Mesodermal cell (in vitro differentiated cells): ENCODE results near the gene ACSL4.
"Not testable (repeated sequence)": the region's sequence is repeated elsewhere in the genome, so short reads cannot be mapped to it uniquely, and the experiment has no call there.

Experiments used
- H3K27ac ChIP-seq: 2 replicates; pipeline ENCODE4 v1.7.0; 2013; ENCODE audit warnings: mild to moderate bottlenecking, low read depth, low read length, moderate library complexity; ENCODE audit not compliant: severe bottlenecking
- H3K36me3 ChIP-seq: 2 replicates; pipeline ENCODE4 v1.7.1; 2013; ENCODE audit warnings: mild to moderate bottlenecking, low read length, moderate library complexity; ENCODE audit not compliant: control insufficient read depth, insufficient read depth
- H3K4me1 ChIP-seq: one replicate; pipeline ENCODE4 v1.7.1; 2013; ENCODE audit warnings: mild to moderate bottlenecking, low read length; ENCODE audit not compliant: insufficient read depth, control insufficient read depth, poor library complexity, severe bottlenecking
- H3K4me3 ChIP-seq: 2 replicates; pipeline ENCODE4 v1.7.0; 2013; ENCODE audit warnings: low read length, control low read depth, mild to moderate bottlenecking; ENCODE audit not compliant: insufficient read depth, poor library complexity, severe bottlenecking; ENCODE audit errors: extremely low read depth
- H3K9me3 ChIP-seq: 2 replicates; pipeline ENCODE4 v1.7.1; 2013; ENCODE audit warnings: mild to moderate bottlenecking, low read length, moderate library complexity; ENCODE audit not compliant: control insufficient read depth
- WGBS, 2 experiments: methylation state at CpG; one replicate each; pipeline ENCODE4 v1.1.5; 2013; ENCODE audit warnings: missing lambda C conversion rate in 2 of 2; ENCODE audit not compliant: insufficient coverage in 2 of 2; 5-methylcytosine and 5-hydroxymethylcytosine counted together

Gene ACSL4

GRCh38 chrX:109672239-109672638 lies 60.8 kb downstream of the ACSL4 start:
- Histone ChIP-seq H3K4me1 (no peaks in the 10 kb centered on the region), H3K4me3 (no peak overlapping the region), H3K9me3 (no peaks in the 10 kb centered on the region), H3K27ac (no peak overlapping the region), H3K36me3 (peaks cover 47% of the 10 kb centered on the region)

GRCh38 chrX:109671170-109671569 lies 61.9 kb downstream of the ACSL4 start:
- WGBS, 2 experiments = 100% methylated on average over 1 to 2 of the region's 29 CpGs
- H3K4me1 ChIP-seq, H3K27ac ChIP-seq, H3K4me3 ChIP-seq, H3K9me3 ChIP-seq: not testable (repeated sequence)
- peaks cover 43% of the 10 kb centered on the region for H3K36me3 ChIP-seq

GRCh38 chrX:109667986-109668385 lies 65.1 kb downstream of the ACSL4 start:
- Histone ChIP-seq H3K27ac (no peak overlapping the region), H3K4me3 (no peak overlapping the region), H3K4me1 (no peaks in the 10 kb centered on the region), H3K9me3 (no peaks in the 10 kb centered on the region), H3K36me3 (peaks cover 38% of the 10 kb centered on the region)
- no CpG with 5 or more reads among the region's 5 CpGs for WGBS, 2 experiments

GRCh38 chrX:109660435-109661143 lies 72.5 kb downstream of the ACSL4 start:
- H3K36me3 ChIP-seq = peaks cover 50% of the 10 kb centered on the region
- H3K4me1 ChIP-seq = no peaks in the 10 kb centered on the region
- H3K9me3 ChIP-seq = no peaks in the 10 kb centered on the region
- no CpG with 5 or more reads among the region's 2 CpGs for WGBS, 2 experiments
- H3K4me3 ChIP-seq = no peak overlapping the region
- H3K27ac ChIP-seq = no peak overlapping the region

- Histone ChIP-seq H3K9me3 (no peaks in the 10 kb centered on the region), H3K36me3 (peaks cover 42% of the 10 kb centered on the region), H3K4me3 (no peak overlapping the region), H3K4me1 (no peaks in the 10 kb centered on the region), H3K27ac (no peak overlapping the region)
- 100% methylated on average over 1 of the region's 1 CpG for WGBS, 2 experiments
These were observed 74.7 kb downstream of the ACSL4 start for GRCh38 chrX:109658391-109658790.

GRCh38 chrX:109657364-109657763 lies 75.7 kb downstream of the ACSL4 start:
- WGBS, 2 experiments = no CpG with 5 or more reads among the region's 4 CpGs
- H3K27ac ChIP-seq, H3K9me3 ChIP-seq, H3K4me3 ChIP-seq, H3K4me1 ChIP-seq: not testable (repeated sequence)
- peaks cover 37% of the 10 kb centered on the region for H3K36me3 ChIP-seq

- Histone ChIP-seq H3K27ac (no peak overlapping the region), H3K36me3 (peaks cover 31% of the 10 kb centered on the region), H3K4me1 (no peaks in the 10 kb centered on the region), H3K9me3 (no peaks in the 10 kb centered on the region), H3K4me3 (no peak overlapping the region)
- 100% methylated on average over 1 of the region's 4 CpGs; no CpG with 5 or more reads in 1 of the 2 experiments for WGBS, 2 experiments
These were observed 76.3 kb downstream of the ACSL4 start for GRCh38 chrX:109656774-109657173.

GRCh38 chrX:109655502-109656201 lies 77.4 kb downstream of the ACSL4 start:
- H3K36me3 ChIP-seq = peaks cover 30% of the 10 kb centered on the region
- H3K4me3 ChIP-seq = no peak overlapping the region
- H3K9me3 ChIP-seq = no peaks in the 10 kb centered on the region
- H3K4me1 ChIP-seq = no peaks in the 10 kb centered on the region
- WGBS, 2 experiments = no CpG with 5 or more reads among the region's 4 CpGs
- H3K27ac ChIP-seq = no peak overlapping the region

- no peak overlapping the region for H3K27ac ChIP-seq
- 100% methylated on average over 1 to 2 of the region's 5 CpGs for WGBS, 2 experiments
- H3K36me3 ChIP-seq = peaks cover 23% of the 10 kb centered on the region
- no peaks in the 10 kb centered on the region for H3K4me1 ChIP-seq
- no peak overlapping the region for H3K4me3 ChIP-seq
- no peaks in the 10 kb centered on the region for H3K9me3 ChIP-seq
These were observed 78.4 kb downstream of the ACSL4 start for GRCh38 chrX:109654516-109655109.

GRCh38 chrX:109644671-109645070 lies 88.4 kb downstream of the ACSL4 start:
- not testable (repeated sequence) for H3K4me3 ChIP-seq, H3K4me1 ChIP-seq
- WGBS, 2 experiments = 100% methylated on average over 3 of the region's 19 CpGs; no CpG with 5 or more reads in 1 of the 2 experiments

GRCh38 chrX:109643687-109644086 lies 89.4 kb downstream of the ACSL4 start:
- Histone ChIP-seq H3K4me3 (no peak overlapping the region), H3K36me3 (peaks cover 9% of the 10 kb centered on the region), H3K9me3 (no peaks in the 10 kb centered on the region), H3K4me1 (no peaks in the 10 kb centered on the region), H3K27ac (no peak overlapping the region)
- no CpG with 5 or more reads among the region's 2 CpGs for WGBS, 2 experiments

More at GRCh38 chrX:109644671-109645070, 88.4 kb downstream of the ACSL4 start:
- H3K9me3 ChIP-seq, H3K27ac ChIP-seq, H3K36me3 ChIP-seq: not testable (repeated sequence)
